Measurements from ENCODE around the gene LMNB1.

GRCh38 chr5:126846344-126846743, 69.4 kb downstream of the LMNB1 start:
- TF ChIP-seq POLR2A (IDR thresholded peaks at IDR 0.05; ENCODE audit: low read depth, low read length) (no peak), SPI1 (IDR thresholded peaks at IDR 0.05; ENCODE audit: low read depth, low read length) (no peak)
